HUDEP-2 (cell line): ENCODE measurements around the gene MAPKAP1.

ENCODE experiments used
- DNase-seq, 76 experiments: peaks; one replicate each; lab custom pipeline; 2025; ENCODE audit not compliant: unreplicated experiment in 76 of 76; lab: John Stamatoyannopoulos, UW

MAPKAP1 gene

GRCh38 chr9:125467116-125467740 lies 239.8 kb downstream of the MAPKAP1 start:
- no peak for DNase-seq

GRCh38 chr9:125466411-125466810 lies 240.6 kb downstream of the MAPKAP1 start:
- no peak for DNase-seq

DNA sequence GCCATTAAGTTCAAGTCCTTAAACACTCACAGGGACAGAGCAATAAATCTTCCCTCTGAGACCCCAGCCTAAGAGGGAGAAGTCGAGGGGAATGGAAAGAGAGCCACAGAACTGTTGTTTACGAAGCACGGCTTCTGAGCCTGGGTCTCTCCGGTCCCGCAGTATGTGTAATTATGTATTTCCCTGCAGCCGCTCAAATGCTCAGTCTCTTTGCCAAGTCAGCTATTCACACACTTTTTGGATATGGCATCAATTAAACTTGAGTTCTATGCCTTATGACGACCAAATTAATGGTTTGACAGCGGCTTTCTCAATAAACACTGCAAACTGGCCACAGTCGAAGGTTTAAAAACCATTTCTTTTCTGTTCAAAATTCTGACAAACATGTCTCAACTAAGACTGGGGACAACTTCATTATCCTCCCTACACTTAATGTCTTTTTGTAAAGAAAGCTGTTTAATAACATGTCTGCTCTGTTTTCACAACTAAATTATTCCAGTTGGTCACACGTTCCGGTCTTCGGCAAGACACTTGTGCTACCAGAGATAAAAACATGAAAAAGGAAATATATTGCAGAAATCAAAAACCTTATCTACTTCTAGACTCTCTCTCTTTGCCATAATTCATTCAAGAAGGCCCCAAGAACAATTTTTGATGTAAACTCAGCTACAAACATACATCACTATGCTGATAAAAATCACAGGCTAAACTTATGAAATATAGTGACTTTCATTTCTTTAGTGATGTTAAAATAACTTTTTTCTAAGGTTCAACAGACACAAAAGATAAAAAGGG lies 242.2 kb downstream of the MAPKAP1 start:
- no peak for DNase-seq

- no peak for DNase-seq
Observed at GRCh38 chr9:125463926-125464325, 243.1 kb downstream of the MAPKAP1 start.

- no peak for DNase-seq
Observed at GRCh38 chr9:125462861-125463291, 244.1 kb downstream of the MAPKAP1 start.

DNA sequence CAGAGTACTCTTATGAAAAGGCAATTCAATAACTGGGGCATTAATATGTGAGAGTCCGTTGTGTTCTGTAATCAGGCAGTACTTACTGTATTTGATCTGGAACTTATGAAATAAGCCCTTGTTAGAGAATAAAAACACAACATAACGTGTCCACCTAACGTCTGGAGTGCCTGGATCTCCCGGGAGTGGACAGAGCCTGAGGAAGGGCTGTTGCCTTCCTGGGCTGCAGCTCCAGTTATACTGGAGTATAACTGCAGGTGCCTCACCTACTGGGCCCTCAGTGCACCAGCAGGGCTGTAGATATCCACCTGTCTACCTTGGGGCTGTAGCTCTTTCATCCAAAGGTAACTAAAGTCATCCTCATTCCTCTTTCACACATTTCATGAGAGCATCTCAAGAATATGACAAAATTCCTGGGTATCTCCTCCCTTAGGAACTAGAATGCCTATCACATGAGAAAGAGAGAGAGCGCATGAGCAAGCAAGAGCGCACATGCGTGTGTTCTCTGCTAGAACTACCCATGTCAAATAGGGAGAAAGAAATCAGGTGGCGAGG lies 245.3 kb downstream of the MAPKAP1 start:
- DNase-seq = no peak

- no peak for DNase-seq
Observed at GRCh38 chr9:125460883-125461635, 245.9 kb downstream of the MAPKAP1 start.

GRCh38 chr9:125460346-125460745 lies 246.7 kb downstream of the MAPKAP1 start:
- no peak for DNase-seq

GRCh38 chr9:125457357-125457756 lies 249.7 kb downstream of the MAPKAP1 start:
- DNase-seq = no peak

DNA sequence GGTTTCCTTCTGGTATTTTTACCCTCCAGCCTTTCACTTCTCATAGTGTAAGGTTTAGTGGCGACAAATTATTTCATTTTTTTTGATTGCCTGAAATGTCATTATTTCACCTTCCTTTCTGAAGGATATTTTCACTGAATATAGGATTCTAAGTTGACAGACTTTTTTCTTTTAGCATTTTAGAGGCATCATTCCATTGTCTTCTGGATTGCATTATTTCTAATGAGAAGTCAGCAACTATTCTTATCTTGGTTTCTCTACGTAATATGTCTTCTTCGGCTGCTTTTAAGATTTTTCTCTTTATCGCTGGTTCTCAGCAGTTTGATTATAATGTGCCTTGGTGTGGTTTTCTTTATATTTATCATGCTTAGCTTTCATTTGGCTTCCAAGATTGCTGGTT lies 251.1 kb downstream of the MAPKAP1 start:
- DNase-seq = no peak

DNA sequence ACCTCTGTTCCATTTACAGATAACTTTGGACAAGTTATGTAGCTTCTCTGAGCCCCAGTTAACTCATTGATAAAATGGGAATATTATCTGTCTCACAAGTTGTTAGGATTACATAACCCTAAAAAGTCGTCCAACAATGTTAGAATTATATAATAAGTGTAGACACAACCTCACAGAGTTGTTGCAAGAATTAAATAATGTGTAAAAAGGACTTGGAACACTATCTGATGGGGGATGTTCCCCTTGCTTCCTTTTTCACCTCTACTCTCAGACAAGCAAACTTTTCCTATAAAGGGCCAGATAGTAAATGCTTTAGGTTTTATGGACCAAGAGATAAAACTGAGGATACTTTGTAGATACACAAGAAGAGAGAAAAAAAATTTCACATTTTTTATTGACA lies 251.9 kb downstream of the MAPKAP1 start:
- DNase-seq = no peak

GRCh38 chr9:125447202-125447802 lies 259.7 kb downstream of the MAPKAP1 start:
- DNase-seq = no peak

DNA sequence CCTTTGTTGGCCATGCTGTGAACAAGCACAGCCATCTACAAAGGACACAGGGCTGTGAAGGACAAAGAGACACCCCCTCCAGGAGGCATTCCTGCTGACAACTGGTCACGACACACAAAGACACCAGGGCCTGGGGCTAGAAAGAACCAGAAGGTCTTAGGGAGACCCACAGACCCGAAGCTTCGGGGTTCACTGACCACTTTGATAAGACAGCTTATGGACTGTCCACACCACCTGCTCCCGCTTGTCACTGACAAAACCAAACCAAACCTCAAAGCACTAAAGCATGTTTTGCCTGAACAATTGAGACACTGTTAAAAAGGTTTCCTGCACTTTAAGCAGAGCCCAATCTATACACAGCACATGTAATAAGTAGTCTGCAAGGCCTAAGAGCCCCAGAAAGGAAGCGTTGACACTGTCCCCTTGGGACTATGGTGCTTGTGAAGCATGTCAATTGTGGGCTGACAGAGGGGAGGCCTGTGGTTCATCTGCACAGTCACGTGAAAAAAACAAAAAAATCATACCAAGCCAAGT lies 260.4 kb downstream of the MAPKAP1 start:
- no peak for DNase-seq

GRCh38 chr9:125444956-125445506 lies 262.0 kb downstream of the MAPKAP1 start:
- DNase-seq = no peak

DNA sequence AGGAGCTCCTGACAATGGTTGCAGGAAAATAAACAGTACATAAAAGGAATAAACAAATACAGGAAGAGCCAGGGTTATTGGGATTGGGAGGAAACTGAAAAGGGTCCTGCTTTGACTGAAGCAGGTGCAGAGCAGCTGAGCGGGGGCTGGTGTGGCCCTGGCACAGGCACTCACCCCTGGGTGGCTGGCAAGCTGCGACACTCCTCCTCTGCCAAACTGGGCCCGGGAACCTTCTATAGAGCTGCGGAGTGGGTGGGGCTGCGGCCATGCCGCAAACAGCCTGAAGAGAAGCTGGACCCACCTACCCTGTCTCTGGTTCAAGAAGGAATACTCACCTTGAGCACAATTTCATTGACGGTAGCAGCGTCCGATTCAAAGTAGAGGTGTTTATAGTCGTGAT lies 262.8 kb downstream of the MAPKAP1 start:
- no peak for DNase-seq

GRCh38 chr9:125443367-125443766 lies 263.6 kb downstream of the MAPKAP1 start:
- no peak for DNase-seq

GRCh38 chr9:125442452-125442851 lies 264.6 kb downstream of the MAPKAP1 start:
- DNase-seq = no peak

GRCh38 chr9:125440411-125440810 lies 266.6 kb downstream of the MAPKAP1 start:
- no peak for DNase-seq

DNA sequence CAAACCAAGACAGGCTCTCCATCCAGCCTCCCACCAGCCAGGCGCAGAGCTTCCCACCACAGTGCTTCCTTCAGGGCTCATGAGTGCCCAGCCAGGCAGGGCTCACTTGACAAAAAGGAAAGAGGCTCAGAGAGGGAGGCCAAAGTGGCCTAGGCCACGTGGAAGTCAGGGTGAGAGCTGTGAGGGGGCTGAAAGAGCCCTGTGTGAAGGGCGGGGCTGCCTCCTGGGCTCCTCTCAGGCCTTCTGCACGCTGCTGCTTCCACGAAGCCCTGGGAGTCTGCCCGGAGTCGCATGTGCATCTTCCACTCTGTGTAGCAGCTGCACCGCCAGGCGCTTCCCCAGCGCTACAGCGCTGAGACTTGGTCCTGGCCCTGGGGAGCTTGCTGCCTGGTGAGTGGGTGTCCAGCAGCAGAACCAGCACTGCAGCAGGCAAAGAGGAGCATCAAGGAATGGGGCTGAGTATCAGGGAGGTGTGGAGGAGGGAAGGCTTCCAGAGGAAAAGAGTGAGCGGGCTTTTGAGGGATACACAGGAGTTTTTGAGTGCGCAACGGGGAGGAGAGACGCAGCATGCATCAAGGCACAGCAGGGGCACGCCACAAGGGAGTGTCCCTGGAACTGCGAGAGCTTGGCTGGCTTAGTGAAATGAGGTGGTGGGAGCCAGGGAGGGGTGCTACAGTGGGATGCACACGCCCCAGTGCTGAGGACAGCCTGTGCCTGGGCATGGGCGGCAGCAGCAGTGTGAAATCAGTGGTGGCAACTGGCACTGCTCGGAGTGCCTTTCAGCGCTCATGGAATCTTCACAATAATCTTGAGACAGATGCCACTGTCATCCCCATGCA lies 267.4 kb downstream of the MAPKAP1 start:
- DNase-seq = no peak
